Measurements from ENCODE around the gene FKBP5. TPM values are rescaled to one million over a fixed set of nuclear protein-coding genes. Genes with fewer than 3 reads are reported as not detected.

Gene FKBP5
- total RNA-seq, 1 experiment from 2014 or later, result 15.0 TPM

GRCh38 chr6:35594503-35595186 lies 94.1 kb downstream of the FKBP5 start:
- no peak overlapping the region for H3K4me3 ChIP-seq (ENCODE audit: insufficient read depth, low read depth, low read length)
- no peaks in the 10 kb centered on the region for H3K27me3 ChIP-seq (ENCODE audit: control insufficient read depth, insufficient read depth, low read length)
- DNase-seq, result no peak
- peaks cover 3% of the 10 kb centered on the region for H3K36me3 ChIP-seq (replicated peaks; ENCODE audit: control insufficient read depth, insufficient read depth, low read length)

- no peak overlapping the region for H3K4me3 ChIP-seq (ENCODE audit: insufficient read depth, low read depth, low read length)
- no peaks in the 10 kb centered on the region for H3K27me3 ChIP-seq (ENCODE audit: control insufficient read depth, insufficient read depth, low read length)
- peaks cover 3% of the 10 kb centered on the region for H3K36me3 ChIP-seq (replicated peaks; ENCODE audit: control insufficient read depth, insufficient read depth, low read length)
- DNase-seq, result no peak
These were observed 96.5 kb downstream of the FKBP5 start for GRCh38 chr6:35592178-35592577.

GRCh38 chr6:35590622-35591066 lies 98.1 kb downstream of the FKBP5 start:
- H3K4me3 ChIP-seq (ENCODE audit: insufficient read depth, low read depth, low read length), result no peak overlapping the region
- no peak for DNase-seq
- no peaks in the 10 kb centered on the region for H3K27me3 ChIP-seq (ENCODE audit: control insufficient read depth, insufficient read depth, low read length)
- peaks cover 1% of the 10 kb centered on the region for H3K36me3 ChIP-seq (replicated peaks; ENCODE audit: control insufficient read depth, insufficient read depth, low read length)

GRCh38 chr6:35589904-35590303 lies 98.8 kb downstream of the FKBP5 start:
- no peak overlapping the region for H3K4me3 ChIP-seq (ENCODE audit: insufficient read depth, low read depth, low read length)
- H3K27me3 ChIP-seq (ENCODE audit: control insufficient read depth, insufficient read depth, low read length), result no peaks in the 10 kb centered on the region
- no peak for DNase-seq
- peaks cover 1% of the 10 kb centered on the region for H3K36me3 ChIP-seq (replicated peaks; ENCODE audit: control insufficient read depth, insufficient read depth, low read length)

GRCh38 chr6:35589201-35589739 lies 99.4 kb downstream of the FKBP5 start:
- no peak overlapping the region for H3K4me3 ChIP-seq (ENCODE audit: insufficient read depth, low read depth, low read length)
- no peak for DNase-seq
- H3K36me3 ChIP-seq (replicated peaks; ENCODE audit: control insufficient read depth, insufficient read depth, low read length), result peaks cover 1% of the 10 kb centered on the region
- H3K27me3 ChIP-seq (ENCODE audit: control insufficient read depth, insufficient read depth, low read length), result no peaks in the 10 kb centered on the region

- Histone ChIP-seq H3K4me3 (ENCODE audit: insufficient read depth, low read depth, low read length) (no peak overlapping the region), H3K36me3 (replicated peaks; ENCODE audit: control insufficient read depth, insufficient read depth, low read length) (peaks cover 1% of the 10 kb centered on the region), H3K27me3 (ENCODE audit: control insufficient read depth, insufficient read depth, low read length) (no peaks in the 10 kb centered on the region)
- DNase-seq, result no peak
These were observed 101.5 kb downstream of the FKBP5 start for GRCh38 chr6:35587167-35587566.

- no peak for DNase-seq
- no peaks in the 10 kb centered on the region for H3K27me3 ChIP-seq (ENCODE audit: control insufficient read depth, insufficient read depth, low read length)
- peaks cover 1% of the 10 kb centered on the region for H3K36me3 ChIP-seq (replicated peaks; ENCODE audit: control insufficient read depth, insufficient read depth, low read length)
- H3K4me3 ChIP-seq (ENCODE audit: insufficient read depth, low read depth, low read length), result no peak overlapping the region
These were observed 102.2 kb downstream of the FKBP5 start for GRCh38 chr6:35586542-35586941.

GRCh38 chr6:35585658-35586057 lies 103.1 kb downstream of the FKBP5 start:
- DNase-seq, result no peak
- no peak overlapping the region for H3K4me3 ChIP-seq (ENCODE audit: insufficient read depth, low read depth, low read length)
- H3K36me3 ChIP-seq (replicated peaks; ENCODE audit: control insufficient read depth, insufficient read depth, low read length), result peaks cover 1% of the 10 kb centered on the region
- H3K27me3 ChIP-seq (ENCODE audit: control insufficient read depth, insufficient read depth, low read length), result no peaks in the 10 kb centered on the region

- Histone ChIP-seq H3K36me3 (replicated peaks; ENCODE audit: control insufficient read depth, insufficient read depth, low read length) (no peaks in the 10 kb centered on the region; the same call in 1 of the 2 replicates), H3K27me3 (ENCODE audit: control insufficient read depth, insufficient read depth, low read length) (no peaks in the 10 kb centered on the region), H3K4me3 (ENCODE audit: insufficient read depth, low read depth, low read length) (no peak overlapping the region)
- DNase-seq, result peak; percentile 67
These were observed 104.6 kb downstream of the FKBP5 start for GRCh38 chr6:35583893-35584688.

- DNase-seq, result no peak
These were observed 106.4 kb downstream of the FKBP5 start for GRCh38 chr6:35582315-35582714.

GRCh38 chr6:35581633-35582032 lies 107.1 kb downstream of the FKBP5 start:
- no peak for DNase-seq
- Histone ChIP-seq H3K27me3 (ENCODE audit: control insufficient read depth, insufficient read depth, low read length) (no peaks in the 10 kb centered on the region), H3K4me3 (ENCODE audit: insufficient read depth, low read depth, low read length) (no peak overlapping the region), H3K36me3 (replicated peaks; ENCODE audit: control insufficient read depth, insufficient read depth, low read length) (no peaks in the 10 kb centered on the region; the same call in 1 of the 2 replicates)

More at GRCh38 chr6:35582315-35582714, 106.4 kb downstream of the FKBP5 start:
- Histone ChIP-seq H3K4me3 (ENCODE audit: insufficient read depth, low read depth, low read length) (no peak overlapping the region), H3K27me3 (ENCODE audit: control insufficient read depth, insufficient read depth, low read length) (no peaks in the 10 kb centered on the region), H3K36me3 (replicated peaks; ENCODE audit: control insufficient read depth, insufficient read depth, low read length) (no peaks in the 10 kb centered on the region; the same call in 1 of the 2 replicates)

- DNase-seq, result no peak
- Histone ChIP-seq H3K36me3 (replicated peaks; ENCODE audit: control insufficient read depth, insufficient read depth, low read length) (no peaks in the 10 kb centered on the region), H3K4me3 (ENCODE audit: insufficient read depth, low read depth, low read length) (no peak overlapping the region), H3K27me3 (ENCODE audit: control insufficient read depth, insufficient read depth, low read length) (no peaks in the 10 kb centered on the region)
These were observed 107.9 kb downstream of the FKBP5 start for GRCh38 chr6:35580836-35581235.

GRCh38 chr6:35576682-35577081 lies 112.0 kb downstream of the FKBP5 start:
- no peak for DNase-seq
- peaks cover 3% of the 10 kb centered on the region for H3K36me3 ChIP-seq (replicated peaks; ENCODE audit: control insufficient read depth, insufficient read depth, low read length)

GRCh38 chr6:35573495-35574110 lies 115.1 kb downstream of the FKBP5 start:
- Histone ChIP-seq H3K27me3 (ENCODE audit: control insufficient read depth, insufficient read depth, low read length) (no peaks in the 10 kb centered on the region), H3K36me3 (replicated peaks; ENCODE audit: control insufficient read depth, insufficient read depth, low read length) (peaks cover 3% of the 10 kb centered on the region), H3K4me3 (ENCODE audit: insufficient read depth, low read depth, low read length) (no peak overlapping the region)
- DNase-seq, result no peak

More at GRCh38 chr6:35576682-35577081, 112.0 kb downstream of the FKBP5 start:
- Histone ChIP-seq H3K27me3 (ENCODE audit: control insufficient read depth, insufficient read depth, low read length) (no peaks in the 10 kb centered on the region), H3K4me3 (ENCODE audit: insufficient read depth, low read depth, low read length) (no peak overlapping the region)

Data from H7 (cell line).